K562 (cell line): ENCODE results near the gene TYROBP. TPM values are rescaled to one million over a fixed set of nuclear protein-coding genes. Genes with fewer than 3 reads are reported as not detected.

Experiments used
- CHD4 ChIP-seq: fragments of 200-600 bp; sonication (generic); IDR thresholded peaks from 3 replicates; pipeline ENCODE4 v1.6.1; 2012; ENCODE audit warnings: low read depth, mild to moderate bottlenecking, mixed read lengths, low read length, inconsistent platforms; ENCODE audit not compliant: insufficient read depth, insufficient replicate concordance, poor library complexity, severe bottlenecking
- ETS2 ChIP-seq: IDR thresholded peaks from 2 replicates; pipeline ENCODE4 v1.6.1; 2016; ENCODE audit warnings: borderline replicate concordance, missing genetic modification characterization, mild to moderate bottlenecking, moderate library complexity, missing compliant biosample characterization; ENCODE audit not compliant: poor library complexity, severe bottlenecking
- FOXA3 ChIP-seq, 2 experiments: fragments of 450-650 bp in 1 of 2; sonication (generic) in 1 of 2; formaldehyde crosslinking; IDR thresholded peaks in 1 of 2; conservative IDR thresholded peaks in 1 of 2; 2 replicates each; pipeline versions ENCODE4 v1.4.0 to v1.8.0; 2020 to 2022; ENCODE audit warnings: mild to moderate bottlenecking in 2 of 2, missing genetic modification reagents in 1 of 2
- L3MBTL2 ChIP-seq: fragments of 450-650 bp; IDR thresholded peaks from 2 replicates; pipeline ENCODE4 v1.6.1; 2016; ENCODE audit warnings: mild to moderate bottlenecking, moderate library complexity
- RFX5 ChIP-seq: IDR thresholded peaks from 2 replicates; pipeline ENCODE4 v1.6.1; 2011; ENCODE audit warnings: low read depth, mild to moderate bottlenecking, improper control_type of control experiment, low read length
- ZNF75A ChIP-seq: fragments of 450-650 bp; formaldehyde crosslinking; IDR thresholded peaks from 2 replicates; pipeline ENCODE4 v1.4.0; 2020; ENCODE audit warnings: mild to moderate bottlenecking
- polyA plus RNA-seq, 8 experiments: library from polyadenylated mRNA; depleted of rRNA in 4 of 8; stranded (reverse) in 5 of 8; unstranded in 3 of 8; fragments of >200 nt; fragmentation: Nextera tagmentation in 2 of 8; fragmentation: Illumina TruSeq in 1 of 8; extraction: Ambion mirVana in 2 of 8; extraction: Trizol in 1 of 8; gene quantifications; 2 replicates each; pipeline versions ENCODE4 v1.2.1 to v1.2.3, GENCODE V29; 2011 to 2014; ENCODE audit warnings: inconsistent platforms in 1 of 8, missing spikeins in 1 of 8
- total RNA-seq, 7 experiments: library from RNA; depleted of rRNA in 6 of 7; stranded (reverse); fragments of >200 nt in 6 of 7; fragmentation: Illumina TruSeq in 2 of 7; extraction: Trizol in 2 of 7; gene quantifications; 2 replicates each; pipeline versions ENCODE4 v1.2.1 to v1.2.3, GENCODE V29; 2011 to 2021; ENCODE audit warnings: low replicate concordance in 1 of 7
- TF ChIP-seq, protein P1 (sequence below): fragments of 450-650 bp; IDR thresholded peaks from 2 replicates; pipeline ENCODE4 v1.6.1; 2016; ENCODE audit warnings: mild to moderate bottlenecking, moderate library complexity
- TF ChIP-seq, protein P2 (sequence below), 2 experiments: fragments of 450-650 bp; conservative IDR thresholded peaks; 2 replicates each; pipeline ENCODE4 v1.6.1; 2017; ENCODE audit warnings: mild to moderate bottlenecking in 2 of 2, moderate library complexity in 2 of 2
- TF ChIP-seq, protein P3 (sequence below): IDR thresholded peaks from 2 replicates; pipeline ENCODE4 v1.6.1; 2011; ENCODE audit warnings: borderline replicate concordance, low read depth, mild to moderate bottlenecking, moderate library complexity, low read length; ENCODE audit not compliant: insufficient read depth, poor library complexity, severe bottlenecking
- TF ChIP-seq, protein P4 (sequence below): sonication (generic); formaldehyde crosslinking; IDR thresholded peaks from 2 replicates; pipeline ENCODE4 v1.9.0; 2022; ENCODE audit warnings: mild to moderate bottlenecking, missing genetic modification reagents

TYROBP gene
- total and polyA plus RNA-seq, 9 of the 15 experiments (the other 6 are each of a cell fraction or from before 2014, with no cell fraction given), result 0.72 to 8.2 (median 2.4) TPM

DNA sequence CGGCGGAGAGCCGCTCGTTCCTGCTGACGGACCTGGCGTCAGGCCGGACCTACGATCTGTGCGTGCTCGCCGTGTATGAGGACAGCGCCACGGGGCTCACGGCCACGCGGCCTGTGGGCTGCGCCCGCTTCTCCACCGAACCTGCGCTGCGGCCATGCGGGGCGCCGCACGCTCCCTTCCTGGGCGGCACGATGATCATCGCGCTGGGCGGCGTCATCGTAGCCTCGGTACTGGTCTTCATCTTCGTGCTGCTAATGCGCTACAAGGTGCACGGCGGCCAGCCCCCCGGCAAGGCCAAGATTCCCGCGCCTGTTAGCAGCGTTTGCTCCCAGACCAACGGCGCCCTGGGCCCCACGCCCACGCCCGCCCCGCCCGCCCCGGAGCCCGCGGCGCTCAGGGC lies 36.5 kb upstream of the TYROBP start (continued):
- TF ChIP-seq, protein P1, sequence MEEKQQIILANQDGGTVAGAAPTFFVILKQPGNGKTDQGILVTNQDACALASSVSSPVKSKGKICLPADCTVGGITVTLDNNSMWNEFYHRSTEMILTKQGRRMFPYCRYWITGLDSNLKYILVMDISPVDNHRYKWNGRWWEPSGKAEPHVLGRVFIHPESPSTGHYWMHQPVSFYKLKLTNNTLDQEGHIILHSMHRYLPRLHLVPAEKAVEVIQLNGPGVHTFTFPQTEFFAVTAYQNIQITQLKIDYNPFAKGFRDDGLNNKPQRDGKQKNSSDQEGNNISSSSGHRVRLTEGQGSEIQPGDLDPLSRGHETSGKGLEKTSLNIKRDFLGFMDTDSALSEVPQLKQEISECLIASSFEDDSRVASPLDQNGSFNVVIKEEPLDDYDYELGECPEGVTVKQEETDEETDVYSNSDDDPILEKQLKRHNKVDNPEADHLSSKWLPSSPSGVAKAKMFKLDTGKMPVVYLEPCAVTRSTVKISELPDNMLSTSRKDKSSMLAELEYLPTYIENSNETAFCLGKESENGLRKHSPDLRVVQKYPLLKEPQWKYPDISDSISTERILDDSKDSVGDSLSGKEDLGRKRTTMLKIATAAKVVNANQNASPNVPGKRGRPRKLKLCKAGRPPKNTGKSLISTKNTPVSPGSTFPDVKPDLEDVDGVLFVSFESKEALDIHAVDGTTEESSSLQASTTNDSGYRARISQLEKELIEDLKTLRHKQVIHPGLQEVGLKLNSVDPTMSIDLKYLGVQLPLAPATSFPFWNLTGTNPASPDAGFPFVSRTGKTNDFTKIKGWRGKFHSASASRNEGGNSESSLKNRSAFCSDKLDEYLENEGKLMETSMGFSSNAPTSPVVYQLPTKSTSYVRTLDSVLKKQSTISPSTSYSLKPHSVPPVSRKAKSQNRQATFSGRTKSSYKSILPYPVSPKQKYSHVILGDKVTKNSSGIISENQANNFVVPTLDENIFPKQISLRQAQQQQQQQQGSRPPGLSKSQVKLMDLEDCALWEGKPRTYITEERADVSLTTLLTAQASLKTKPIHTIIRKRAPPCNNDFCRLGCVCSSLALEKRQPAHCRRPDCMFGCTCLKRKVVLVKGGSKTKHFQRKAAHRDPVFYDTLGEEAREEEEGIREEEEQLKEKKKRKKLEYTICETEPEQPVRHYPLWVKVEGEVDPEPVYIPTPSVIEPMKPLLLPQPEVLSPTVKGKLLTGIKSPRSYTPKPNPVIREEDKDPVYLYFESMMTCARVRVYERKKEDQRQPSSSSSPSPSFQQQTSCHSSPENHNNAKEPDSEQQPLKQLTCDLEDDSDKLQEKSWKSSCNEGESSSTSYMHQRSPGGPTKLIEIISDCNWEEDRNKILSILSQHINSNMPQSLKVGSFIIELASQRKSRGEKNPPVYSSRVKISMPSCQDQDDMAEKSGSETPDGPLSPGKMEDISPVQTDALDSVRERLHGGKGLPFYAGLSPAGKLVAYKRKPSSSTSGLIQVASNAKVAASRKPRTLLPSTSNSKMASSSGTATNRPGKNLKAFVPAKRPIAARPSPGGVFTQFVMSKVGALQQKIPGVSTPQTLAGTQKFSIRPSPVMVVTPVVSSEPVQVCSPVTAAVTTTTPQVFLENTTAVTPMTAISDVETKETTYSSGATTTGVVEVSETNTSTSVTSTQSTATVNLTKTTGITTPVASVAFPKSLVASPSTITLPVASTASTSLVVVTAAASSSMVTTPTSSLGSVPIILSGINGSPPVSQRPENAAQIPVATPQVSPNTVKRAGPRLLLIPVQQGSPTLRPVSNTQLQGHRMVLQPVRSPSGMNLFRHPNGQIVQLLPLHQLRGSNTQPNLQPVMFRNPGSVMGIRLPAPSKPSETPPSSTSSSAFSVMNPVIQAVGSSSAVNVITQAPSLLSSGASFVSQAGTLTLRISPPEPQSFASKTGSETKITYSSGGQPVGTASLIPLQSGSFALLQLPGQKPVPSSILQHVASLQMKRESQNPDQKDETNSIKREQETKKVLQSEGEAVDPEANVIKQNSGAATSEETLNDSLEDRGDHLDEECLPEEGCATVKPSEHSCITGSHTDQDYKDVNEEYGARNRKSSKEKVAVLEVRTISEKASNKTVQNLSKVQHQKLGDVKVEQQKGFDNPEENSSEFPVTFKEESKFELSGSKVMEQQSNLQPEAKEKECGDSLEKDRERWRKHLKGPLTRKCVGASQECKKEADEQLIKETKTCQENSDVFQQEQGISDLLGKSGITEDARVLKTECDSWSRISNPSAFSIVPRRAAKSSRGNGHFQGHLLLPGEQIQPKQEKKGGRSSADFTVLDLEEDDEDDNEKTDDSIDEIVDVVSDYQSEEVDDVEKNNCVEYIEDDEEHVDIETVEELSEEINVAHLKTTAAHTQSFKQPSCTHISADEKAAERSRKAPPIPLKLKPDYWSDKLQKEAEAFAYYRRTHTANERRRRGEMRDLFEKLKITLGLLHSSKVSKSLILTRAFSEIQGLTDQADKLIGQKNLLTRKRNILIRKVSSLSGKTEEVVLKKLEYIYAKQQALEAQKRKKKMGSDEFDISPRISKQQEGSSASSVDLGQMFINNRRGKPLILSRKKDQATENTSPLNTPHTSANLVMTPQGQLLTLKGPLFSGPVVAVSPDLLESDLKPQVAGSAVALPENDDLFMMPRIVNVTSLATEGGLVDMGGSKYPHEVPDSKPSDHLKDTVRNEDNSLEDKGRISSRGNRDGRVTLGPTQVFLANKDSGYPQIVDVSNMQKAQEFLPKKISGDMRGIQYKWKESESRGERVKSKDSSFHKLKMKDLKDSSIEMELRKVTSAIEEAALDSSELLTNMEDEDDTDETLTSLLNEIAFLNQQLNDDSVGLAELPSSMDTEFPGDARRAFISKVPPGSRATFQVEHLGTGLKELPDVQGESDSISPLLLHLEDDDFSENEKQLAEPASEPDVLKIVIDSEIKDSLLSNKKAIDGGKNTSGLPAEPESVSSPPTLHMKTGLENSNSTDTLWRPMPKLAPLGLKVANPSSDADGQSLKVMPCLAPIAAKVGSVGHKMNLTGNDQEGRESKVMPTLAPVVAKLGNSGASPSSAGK, result peak; percentile 38; the same call in 1 of the 2 replicates
- TF ChIP-seq, protein P2, sequence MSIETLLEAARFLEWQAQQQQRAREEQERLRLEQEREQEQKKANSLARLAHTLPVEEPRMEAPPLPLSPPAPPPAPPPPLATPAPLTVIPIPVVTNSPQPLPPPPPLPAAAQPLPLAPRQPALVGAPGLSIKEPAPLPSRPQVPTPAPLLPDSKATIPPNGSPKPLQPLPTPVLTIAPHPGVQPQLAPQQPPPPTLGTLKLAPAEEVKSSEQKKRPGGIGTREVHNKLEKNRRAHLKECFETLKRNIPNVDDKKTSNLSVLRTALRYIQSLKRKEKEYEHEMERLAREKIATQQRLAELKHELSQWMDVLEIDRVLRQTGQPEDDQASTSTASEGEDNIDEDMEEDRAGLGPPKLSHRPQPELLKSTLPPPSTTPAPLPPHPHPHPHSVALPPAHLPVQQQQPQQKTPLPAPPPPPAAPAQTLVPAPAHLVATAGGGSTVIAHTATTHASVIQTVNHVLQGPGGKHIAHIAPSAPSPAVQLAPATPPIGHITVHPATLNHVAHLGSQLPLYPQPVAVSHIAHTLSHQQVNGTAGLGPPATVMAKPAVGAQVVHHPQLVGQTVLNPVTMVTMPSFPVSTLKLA (conservative IDR thresholded peaks at IDR 0.05), result 0 out of 4 replicates have a peak, but pooled peaks of 1 of the 2 experiments have one; percentile 28
- TF ChIP-seq ETS2 (tag) (no peak), CHD4 (no peak), L3MBTL2 (peak; percentile 49; the same call in 1 of the 2 replicates), FOXA3 (CRISPR knock-in tag; conservative IDR thresholded peaks at IDR 0.05 in 1 of 2, IDR thresholded peaks at IDR 0.05 in 1 of 2) (peak in 1 of 2 experiments; percentile 46; a peak in 1 of 4 replicates), ZNF75A (no peak), RFX5 (no peak)
- TF ChIP-seq, protein P3, sequence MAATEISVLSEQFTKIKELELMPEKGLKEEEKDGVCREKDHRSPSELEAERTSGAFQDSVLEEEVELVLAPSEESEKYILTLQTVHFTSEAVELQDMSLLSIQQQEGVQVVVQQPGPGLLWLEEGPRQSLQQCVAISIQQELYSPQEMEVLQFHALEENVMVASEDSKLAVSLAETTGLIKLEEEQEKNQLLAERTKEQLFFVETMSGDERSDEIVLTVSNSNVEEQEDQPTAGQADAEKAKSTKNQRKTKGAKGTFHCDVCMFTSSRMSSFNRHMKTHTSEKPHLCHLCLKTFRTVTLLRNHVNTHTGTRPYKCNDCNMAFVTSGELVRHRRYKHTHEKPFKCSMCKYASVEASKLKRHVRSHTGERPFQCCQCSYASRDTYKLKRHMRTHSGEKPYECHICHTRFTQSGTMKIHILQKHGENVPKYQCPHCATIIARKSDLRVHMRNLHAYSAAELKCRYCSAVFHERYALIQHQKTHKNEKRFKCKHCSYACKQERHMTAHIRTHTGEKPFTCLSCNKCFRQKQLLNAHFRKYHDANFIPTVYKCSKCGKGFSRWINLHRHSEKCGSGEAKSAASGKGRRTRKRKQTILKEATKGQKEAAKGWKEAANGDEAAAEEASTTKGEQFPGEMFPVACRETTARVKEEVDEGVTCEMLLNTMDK, result no peak
- TF ChIP-seq, protein P4, sequence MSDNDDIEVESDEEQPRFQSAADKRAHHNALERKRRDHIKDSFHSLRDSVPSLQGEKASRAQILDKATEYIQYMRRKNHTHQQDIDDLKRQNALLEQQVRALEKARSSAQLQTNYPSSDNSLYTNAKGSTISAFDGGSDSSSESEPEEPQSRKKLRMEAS, result peak; percentile 89
